Activated CD4-positive, alpha-beta T cell treated with anti-CD3 and anti-CD28 coated beads for 36 hours (primary cell): Measurements from ENCODE around the gene CCR6. TPM values are rescaled to one million over a fixed set of nuclear protein-coding genes. Genes with fewer than 3 reads are reported as not detected.

ENCODE experiments used
- ATAC-seq: fragments of 200-7000 bp; cut with Tn5 transposase; one replicate; pipeline ENCODE4 v1.10.0; 2021; ENCODE audit warnings: mild to moderate bottlenecking, moderate library complexity
- CTCF ChIA-PET: fragments of 350-600 bp; sonication (Branson Sonifier 250); formaldehyde crosslinking; loops from one replicate; lab custom pipeline; 2021; ENCODE audit warnings: antibody characterized with exemption; lab: Charles Lee
- POLR2A ChIA-PET: fragments of 350-600 bp; sonication (Branson Sonifier 250); formaldehyde crosslinking; loops from one replicate; lab custom pipeline; 2021; ENCODE audit warnings: antibody characterized with exemption, inconsistent platforms; lab: Charles Lee
- DNase-seq: peaks from one replicate; pipeline ENCODE4 v3.0.0-alpha.2; 2020
- H3K27ac Mint-ChIP-seq: one replicate; pipeline ENCODE4 v1.8.0; 2021; ENCODE audit warnings: mixed read lengths
- H3K27me3 Mint-ChIP-seq: one replicate; pipeline ENCODE4 v1.8.0; 2021; ENCODE audit warnings: mixed read lengths
- H3K36me3 Mint-ChIP-seq: one replicate; pipeline ENCODE4 v1.8.0; 2021; ENCODE audit warnings: low read depth, mixed read lengths
- H3K4me1 Mint-ChIP-seq: one replicate; pipeline ENCODE4 v1.8.0; 2021; ENCODE audit warnings: mixed read lengths
- H3K4me3 Mint-ChIP-seq: one replicate; pipeline ENCODE4 v1.8.0; 2021; ENCODE audit warnings: mild to moderate bottlenecking, moderate library complexity, mixed read lengths
- H3K9me3 Mint-ChIP-seq: one replicate; pipeline ENCODE4 v1.8.0; 2021; ENCODE audit warnings: low read depth, mixed read lengths
- intact Hi-C, 2 experiments: fragments of 100-400 bp; cut with DNase I in 1 of 2; cut with micrococcal nuclease in 1 of 2; formaldehyde crosslinking; loops; one replicate each; pipeline versions ENCODE4 v1.14.2 to v1.15.1; 2022 to 2024; cut with DNase I, micrococcal nuclease
- total RNA-seq, 2 experiments: library from RNA; stranded (reverse); gene quantifications; one replicate each; pipeline ENCODE4 v1.2.3, GENCODE V29; 2021

CCR6 gene
- total RNA-seq, 2 experiments from 2014 or later = 3.4 to 4.0 TPM

GRCh38 chr6:167119670-167120582 lies 3.0 kb upstream of the CCR6 start:
- no peak for ATAC-seq
- H3K4me3 Mint-ChIP-seq = no peak overlapping the region
- DNase-seq = peak; percentile 38
- no peak overlapping the region for H3K27ac Mint-ChIP-seq
- peaks cover 68% of the 10 kb centered on the region for H3K4me1 Mint-ChIP-seq
- no peaks in the 10 kb centered on the region for H3K27me3 Mint-ChIP-seq
- no peaks in the 10 kb centered on the region for H3K9me3 Mint-ChIP-seq
- POLR2A ChIA-PET = no interaction called here
- intact Hi-C loops = no loop called here
- H3K36me3 Mint-ChIP-seq = no peaks in the 10 kb centered on the region
- CTCF ChIA-PET = interaction anchor here (1.0 kb wide), 1 partner anchor 13 kb away, joined by 4 read pairs; no protein-coding TSS in a partner anchor

GRCh38 chr6:167120583-167120903 lies 2.4 kb upstream of the CCR6 start:
- CTCF ChIA-PET = interaction anchor here (0.7 to 1.0 kb wide), 3 partner anchors 14 to 94 kb away, joined by 3 to 4 read pairs (median 3); no protein-coding TSS in a partner anchor

GRCh38 chr6:167121335-167121841 lies 1.5 kb upstream of the CCR6 start:
- H3K4me3 Mint-ChIP-seq = no peak overlapping the region
- POLR2A ChIA-PET = no interaction called here
- no peaks in the 10 kb centered on the region for H3K36me3 Mint-ChIP-seq
- intact Hi-C loops = no loop called here
- H3K27ac Mint-ChIP-seq = peak overlapping the region; percentile 70
- CTCF ChIA-PET = interaction anchor here (0.5 to 1.0 kb wide), 6 partner anchors 15 to 234 kb away, joined by 3 to 4 read pairs (median 3); no protein-coding TSS in a partner anchor
- DNase-seq (no peak), ATAC-seq (no peak)
- H3K27me3 Mint-ChIP-seq = no peaks in the 10 kb centered on the region
- peaks cover 58% of the 10 kb centered on the region for H3K4me1 Mint-ChIP-seq
- H3K9me3 Mint-ChIP-seq = no peaks in the 10 kb centered on the region

More at GRCh38 chr6:167120583-167120903, 2.4 kb upstream of the CCR6 start:
- POLR2A ChIA-PET = no interaction called here
- Mint-ChIP-seq H3K27me3 (no peaks in the 10 kb centered on the region), H3K4me1 (peaks cover 64% of the 10 kb centered on the region), H3K4me3 (no peak overlapping the region), H3K36me3 (no peaks in the 10 kb centered on the region), H3K9me3 (no peaks in the 10 kb centered on the region), H3K27ac (no peak overlapping the region)
- intact Hi-C loops = no loop called here
- no peak for ATAC-seq
- DNase-seq = no peak

- H3K4me1 Mint-ChIP-seq = peaks cover 58% of the 10 kb centered on the region
- H3K36me3 Mint-ChIP-seq = no peaks in the 10 kb centered on the region
- peak overlapping the region; percentile 2 for H3K27ac Mint-ChIP-seq
- intact Hi-C loops = no loop called here
- ChIA-PET POLR2A (no interaction called here), CTCF (interaction anchor here (0.5 to 1.5 kb wide), 6 partner anchors 12 to 234 kb away, joined by 3 read pairs; no protein-coding TSS in a partner anchor)
- no peak overlapping the region for H3K4me3 Mint-ChIP-seq
- H3K9me3 Mint-ChIP-seq = no peaks in the 10 kb centered on the region
- no peak for ATAC-seq
- no peak for DNase-seq
- no peaks in the 10 kb centered on the region for H3K27me3 Mint-ChIP-seq
Observed at GRCh38 chr6:167122041-167122826, 662 bp upstream of the CCR6 start.

- intact Hi-C loops = no loop called here
- H3K27ac Mint-ChIP-seq = no peak overlapping the region
- no peaks in the 10 kb centered on the region for H3K36me3 Mint-ChIP-seq
- no peak for ATAC-seq
- H3K9me3 Mint-ChIP-seq = no peaks in the 10 kb centered on the region
- DNase-seq = no peak
- peaks cover 40% of the 10 kb centered on the region for H3K4me1 Mint-ChIP-seq
- CTCF ChIA-PET = no interaction called here
- H3K4me3 Mint-ChIP-seq = no peak overlapping the region
- no peaks in the 10 kb centered on the region for H3K27me3 Mint-ChIP-seq
- POLR2A ChIA-PET = no interaction called here
Observed at GRCh38 chr6:167124753-167125152, 1.9 kb downstream of the CCR6 start.

- no peak overlapping the region for H3K27ac Mint-ChIP-seq
- ChIA-PET POLR2A (no interaction called here), CTCF (no interaction called here)
- H3K4me3 Mint-ChIP-seq = no peak overlapping the region
- no peaks in the 10 kb centered on the region for H3K36me3 Mint-ChIP-seq
- DNase-seq = no peak
- intact Hi-C loops = no loop called here
- no peak for ATAC-seq
- no peaks in the 10 kb centered on the region for H3K27me3 Mint-ChIP-seq
- H3K4me1 Mint-ChIP-seq = peaks cover 39% of the 10 kb centered on the region
- no peaks in the 10 kb centered on the region for H3K9me3 Mint-ChIP-seq
Observed at GRCh38 chr6:167125410-167125809, 2.5 kb downstream of the CCR6 start.

GRCh38 chr6:167125855-167126349 lies 3.0 kb downstream of the CCR6 start:
- no peak overlapping the region for H3K27ac Mint-ChIP-seq
- ATAC-seq (no peak), DNase-seq (no peak)
- no peaks in the 10 kb centered on the region for H3K27me3 Mint-ChIP-seq
- intact Hi-C loops = no loop called here
- H3K36me3 Mint-ChIP-seq = no peaks in the 10 kb centered on the region
- ChIA-PET POLR2A (no interaction called here), CTCF (no interaction called here)
- no peaks in the 10 kb centered on the region for H3K9me3 Mint-ChIP-seq
- no peak overlapping the region for H3K4me3 Mint-ChIP-seq
- peaks cover 34% of the 10 kb centered on the region for H3K4me1 Mint-ChIP-seq

- peaks cover 1% of the 10 kb centered on the region for H3K36me3 Mint-ChIP-seq
- no peaks in the 10 kb centered on the region for H3K9me3 Mint-ChIP-seq
Observed at GRCh38 chr6:167127785-167128531, 5.1 kb downstream of the CCR6 start.

GRCh38 chr6:167129159-167129558 lies 6.3 kb downstream of the CCR6 start:
- ATAC-seq = no peak
- DNase-seq = no peak
- H3K27me3 Mint-ChIP-seq = no peaks in the 10 kb centered on the region
- H3K36me3 Mint-ChIP-seq = peaks cover 1% of the 10 kb centered on the region
- H3K4me1 Mint-ChIP-seq = peaks cover 15% of the 10 kb centered on the region
- no peaks in the 10 kb centered on the region for H3K9me3 Mint-ChIP-seq
- H3K4me3 Mint-ChIP-seq = no peak overlapping the region
- ChIA-PET POLR2A (no interaction called here), CTCF (interaction anchor here (2.3 kb wide), 1 partner anchor 11 kb away, joined by 4 read pairs; no protein-coding TSS in a partner anchor)
- H3K27ac Mint-ChIP-seq = no peak overlapping the region
- intact Hi-C loops = no loop called here

More at GRCh38 chr6:167127785-167128531, 5.1 kb downstream of the CCR6 start:
- Mint-ChIP-seq H3K27me3 (no peaks in the 10 kb centered on the region), H3K4me3 (no peak overlapping the region), H3K27ac (no peak overlapping the region), H3K4me1 (peaks cover 18% of the 10 kb centered on the region)
- DNase-seq (no peak), ATAC-seq (no peak)
- intact Hi-C loops = no loop called here
- POLR2A ChIA-PET = interaction anchor here (0.7 kb wide), 1 partner anchor 14 kb away, joined by 3 read pairs; no protein-coding TSS in a partner anchor
- CTCF ChIA-PET = interaction anchor here (2.3 kb wide), 1 partner anchor 10 kb away, joined by 4 read pairs; no protein-coding TSS in a partner anchor

- no peak overlapping the region for H3K27ac Mint-ChIP-seq
- H3K4me1 Mint-ChIP-seq = peaks cover 14% of the 10 kb centered on the region
- ATAC-seq = peak; percentile 39
- no peaks in the 10 kb centered on the region for H3K27me3 Mint-ChIP-seq
- ChIA-PET POLR2A (no interaction called here), CTCF (interaction anchor here (2.3 kb wide), 1 partner anchor 12 kb away, joined by 4 read pairs; no protein-coding TSS in a partner anchor)
- no peaks in the 10 kb centered on the region for H3K9me3 Mint-ChIP-seq
- DNase-seq = no peak
- H3K4me3 Mint-ChIP-seq = no peak overlapping the region
- intact Hi-C loops = no loop called here
- H3K36me3 Mint-ChIP-seq = peaks cover 1% of the 10 kb centered on the region
Observed at GRCh38 chr6:167129562-167129961, 6.7 kb downstream of the CCR6 start.
